Esophagus (tissue), 2 donors: ENCODE data around the gene EEFSEC. TPM values are rescaled to one million over a fixed set of nuclear protein-coding genes. Genes with fewer than 3 reads are reported as not detected.
A peak's percentile ranks its signal among the peaks of the same experiment; 100 is the strongest.

Experiments used
- H3K27ac ChIP-seq, 2 donors: one replicate each; pipeline ENCODE4 v1.5.1; 2013; ENCODE audit warnings: low read depth in 2 of 2, mild to moderate bottlenecking in 2 of 2, inconsistent platforms in 1 of 2, low read length in 1 of 2, moderate library complexity in 1 of 2
- H3K27me3 ChIP-seq, 2 donors: one replicate each; pipeline ENCODE4 v1.6.1; 2013; ENCODE audit warnings: low read length in 2 of 2, control low read depth in 1 of 2, mild to moderate bottlenecking in 1 of 2; ENCODE audit not compliant: insufficient read depth in 2 of 2, control insufficient read depth in 1 of 2
- H3K36me3 ChIP-seq, 2 donors: one replicate each; pipeline ENCODE4 v1.6.1; 2013; ENCODE audit warnings: low read length in 1 of 2; ENCODE audit not compliant: control insufficient read depth in 2 of 2, insufficient read depth in 2 of 2
- H3K4me1 ChIP-seq, 2 donors: one replicate each; pipeline ENCODE4 v1.6.1; 2013; ENCODE audit warnings: low read length in 1 of 2; ENCODE audit not compliant: control insufficient read depth in 2 of 2, insufficient read depth in 2 of 2
- H3K4me3 ChIP-seq, 2 donors: one replicate each; pipeline ENCODE4 v1.5.1; 2013; ENCODE audit warnings: low read length in 2 of 2, mild to moderate bottlenecking in 2 of 2, low read depth in 1 of 2, moderate library complexity in 1 of 2
- H3K9me3 ChIP-seq, 2 donors: one replicate each; pipeline ENCODE4 v1.6.1; 2013; ENCODE audit warnings: mild to moderate bottlenecking in 2 of 2, low read depth in 1 of 2, low read length in 1 of 2, moderate library complexity in 1 of 2; ENCODE audit not compliant: control insufficient read depth in 2 of 2, insufficient read depth in 1 of 2
- WGBS, 2 donors: extraction: QIAGEN DNeasy Blood & Tissue Kit; methylation state at CpG; one replicate each; pipeline ENCODE4 v1.1.7; 2013; 5-methylcytosine and 5-hydroxymethylcytosine counted together
- polyA plus RNA-seq, 2 donors: library from polyadenylated mRNA; stranded (reverse); fragments of 200-250 nt; gene quantifications; one replicate each; pipeline ENCODE4 v1.2.3, GENCODE V29; 2013
- donor health status: healthy with polysubstance abuse.
- donor health status: Bipolar disorder and iron deficiency.

EEFSEC gene
- polyA plus RNA-seq, 2 donors = 6.1 to 10.0 TPM

DNA sequence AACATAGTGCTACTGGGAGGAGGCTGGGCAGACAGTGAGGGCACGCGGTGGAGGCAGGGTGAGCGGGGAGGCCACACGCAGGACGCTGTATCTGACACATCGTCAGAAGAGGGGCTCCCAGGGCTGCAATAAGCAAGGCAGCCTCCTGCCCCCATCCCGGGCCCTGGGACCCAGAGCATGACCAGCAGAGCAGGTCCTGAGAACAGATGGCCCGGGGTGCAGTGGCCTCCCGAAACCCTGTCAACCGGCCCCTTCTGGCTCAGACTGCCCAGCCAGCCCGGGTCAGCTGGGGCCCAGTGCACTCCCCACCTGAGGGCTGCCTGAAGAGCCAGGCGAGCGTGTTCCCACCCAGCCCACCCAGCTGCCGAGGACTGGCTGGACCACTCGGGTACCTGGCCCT lies 276.0 kb downstream of the EEFSEC start:
- Histone ChIP-seq H3K27ac (no peak overlapping the region), H3K36me3 (no peaks in the 10 kb centered on the region), H3K4me1 (peaks cover 2% of the 10 kb centered on the region in 2 donors), H3K27me3 (peaks cover 0 to 19% of the 10 kb centered on the region in 2 donors), H3K9me3 (no peaks in the 10 kb centered on the region), H3K4me3 (no peak overlapping the region)
- WGBS, 2 donors = 89 to 91% methylated on average over 14 to 15 of the region's 15 CpGs

DNA sequence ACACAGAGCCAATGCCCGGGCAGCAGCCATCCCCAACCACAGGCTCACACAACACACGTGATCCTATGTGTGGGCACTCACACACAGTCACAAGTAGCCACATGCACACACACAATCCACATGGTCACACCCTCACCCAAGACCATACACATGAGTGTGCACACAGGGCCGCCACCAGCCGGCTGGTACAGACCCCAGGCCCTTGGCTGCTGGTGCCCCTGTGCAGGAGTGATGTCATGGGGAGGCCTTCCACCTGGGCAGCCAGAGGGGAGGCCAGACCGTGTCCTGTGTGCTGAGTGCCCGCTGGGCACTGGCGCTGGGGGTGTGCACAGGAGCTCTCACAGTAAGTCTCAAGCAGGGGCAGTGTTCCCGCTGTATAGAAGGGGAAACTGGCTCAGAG lies 276.5 kb downstream of the EEFSEC start:
- Histone ChIP-seq H3K27ac (no peak overlapping the region), H3K9me3 (no peaks in the 10 kb centered on the region), H3K4me3 (no peak overlapping the region), H3K27me3 (peaks cover 0 to 19% of the 10 kb centered on the region in 2 donors), H3K4me1 (peaks cover 2% of the 10 kb centered on the region in 2 donors), H3K36me3 (no peaks in the 10 kb centered on the region)
- 85 to 91% methylated on average over 8 of the region's 8 CpGs for WGBS, 2 donors

DNA sequence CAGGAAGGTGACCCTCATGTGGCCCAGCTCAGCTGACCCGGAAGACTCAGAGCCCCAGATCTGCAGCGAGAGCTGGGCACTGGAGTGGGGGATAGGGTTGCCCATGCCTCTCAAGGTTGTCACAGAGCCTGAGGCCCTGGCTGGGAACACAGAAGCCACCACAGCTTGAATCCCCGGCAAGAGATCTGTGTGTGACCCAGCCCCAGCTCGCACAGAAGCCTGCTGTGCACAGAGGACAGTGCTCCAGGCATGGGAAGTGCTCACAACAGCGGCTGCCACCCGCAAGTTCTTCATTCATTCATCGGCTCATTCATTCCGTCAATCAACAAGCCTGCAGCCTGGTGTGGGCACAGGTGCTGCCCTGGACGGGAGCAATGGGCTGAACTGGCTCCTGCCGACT lies 277.0 kb downstream of the EEFSEC start:
- Histone ChIP-seq H3K9me3 (no peaks in the 10 kb centered on the region), H3K36me3 (no peaks in the 10 kb centered on the region), H3K27me3 (peaks cover 0 to 19% of the 10 kb centered on the region in 2 donors), H3K27ac (no peak overlapping the region), H3K4me3 (no peak overlapping the region), H3K4me1 (peaks cover 2% of the 10 kb centered on the region in 2 donors)
- 70 to 78% methylated on average over 10 of the region's 10 CpGs for WGBS, 2 donors

DNA sequence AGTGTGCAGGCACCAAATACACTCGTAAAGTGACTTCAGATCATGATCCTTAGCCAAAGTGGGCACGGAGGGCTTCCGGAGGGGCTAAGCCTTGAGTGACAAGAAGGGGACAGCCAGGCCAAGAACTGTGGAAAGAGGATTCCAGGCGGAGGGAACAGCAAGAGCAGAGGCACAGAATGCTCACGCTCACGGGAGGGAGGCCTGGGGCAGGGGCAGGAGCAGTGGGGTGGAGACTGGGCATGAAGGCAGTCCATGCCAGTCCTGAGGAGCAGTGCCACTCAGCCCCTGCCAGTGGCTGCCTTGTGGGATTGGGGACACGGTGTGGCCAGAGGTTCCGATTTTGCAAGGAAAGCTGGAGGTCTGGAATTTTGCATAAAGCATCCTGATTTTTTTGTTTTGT lies 277.4 kb downstream of the EEFSEC start:
- 72 to 80% methylated on average over 8 of the region's 8 CpGs for WGBS, 2 donors
- peaks cover 2% of the 10 kb centered on the region in 2 donors for H3K4me1 ChIP-seq
- no peak overlapping the region for H3K27ac ChIP-seq
- H3K36me3 ChIP-seq = no peaks in the 10 kb centered on the region
- H3K4me3 ChIP-seq = no peak overlapping the region
- no peaks in the 10 kb centered on the region for H3K9me3 ChIP-seq
- H3K27me3 ChIP-seq = peaks cover 0 to 19% of the 10 kb centered on the region in 2 donors

DNA sequence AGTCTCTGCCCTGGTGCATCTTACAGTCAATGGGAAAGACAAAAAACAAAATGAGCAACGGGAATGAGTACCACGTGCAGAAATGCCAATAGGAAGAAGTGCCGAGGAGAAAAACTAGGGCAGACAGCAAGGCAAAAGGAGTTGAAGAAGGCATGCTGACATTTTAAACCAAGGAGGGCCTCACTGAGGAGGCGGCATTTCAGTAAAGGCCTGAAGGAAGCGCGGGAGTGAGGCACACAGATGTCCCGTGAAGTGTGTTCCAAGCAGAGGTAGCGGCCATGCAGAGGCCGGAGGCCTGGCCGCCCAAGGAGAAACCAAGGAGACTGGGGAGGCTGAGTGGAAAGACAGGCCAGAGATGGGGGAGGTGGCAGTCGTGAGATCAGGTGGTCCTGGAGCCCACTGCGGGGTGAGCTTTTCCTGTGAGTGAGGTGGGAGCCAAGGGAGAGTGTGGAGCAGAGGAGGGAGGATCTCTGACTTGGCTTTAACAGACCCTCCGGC lies 278.6 kb downstream of the EEFSEC start:
- Histone ChIP-seq H3K9me3 (no peaks in the 10 kb centered on the region), H3K27ac (no peak overlapping the region), H3K27me3 (peaks cover 0 to 19% of the 10 kb centered on the region in 2 donors), H3K36me3 (no peaks in the 10 kb centered on the region), H3K4me1 (peaks cover 0 to 2% of the 10 kb centered on the region in 2 donors), H3K4me3 (no peak overlapping the region)
- WGBS, 2 donors = 67 to 74% methylated on average over 13 of the region's 13 CpGs

DNA sequence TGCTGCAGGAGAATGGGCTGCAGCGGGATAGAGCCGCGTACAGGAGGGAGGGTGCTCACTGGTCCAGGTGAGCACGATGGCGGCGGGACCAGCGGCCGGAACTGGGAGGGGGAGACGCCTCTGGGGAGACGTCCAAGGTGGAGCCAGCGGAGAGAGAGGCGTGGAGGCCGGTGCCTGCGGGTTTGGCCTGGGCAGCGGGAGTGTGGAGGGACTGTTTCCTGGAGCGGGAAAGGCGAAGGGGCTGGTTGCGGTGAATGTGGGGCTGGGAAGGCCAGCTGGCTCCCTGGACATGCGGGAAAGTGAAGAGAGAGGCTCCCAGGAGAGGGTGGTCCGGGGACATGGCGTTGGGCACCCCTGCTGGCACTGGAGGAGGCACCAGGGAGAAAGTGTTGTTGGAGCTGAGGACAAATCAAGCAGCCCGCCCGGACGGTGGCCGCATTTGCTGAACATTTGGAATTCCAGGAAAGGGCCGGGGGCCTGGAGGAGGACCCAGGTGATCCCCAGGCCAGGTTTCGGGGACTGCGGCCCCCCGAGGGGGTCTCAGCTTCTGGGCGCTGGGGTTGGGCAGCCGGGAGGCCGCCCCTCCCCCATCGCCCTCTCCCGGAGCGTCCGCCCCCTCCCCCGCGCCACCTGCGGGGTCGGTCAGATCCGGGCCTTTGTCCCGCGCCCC lies 279.2 kb downstream of the EEFSEC start:
- Histone ChIP-seq H3K36me3 (no peaks in the 10 kb centered on the region), H3K27ac (no peak overlapping the region), H3K4me3 (peak overlapping the region in 1 of 2 donors; percentile 12), H3K4me1 (peaks cover 0 to 2% of the 10 kb centered on the region in 2 donors), H3K9me3 (no peaks in the 10 kb centered on the region), H3K27me3 (peaks cover 0 to 19% of the 10 kb centered on the region in 2 donors)
- 6 to 13% methylated on average over 36 to 43 of the region's 43 CpGs for WGBS, 2 donors

DNA sequence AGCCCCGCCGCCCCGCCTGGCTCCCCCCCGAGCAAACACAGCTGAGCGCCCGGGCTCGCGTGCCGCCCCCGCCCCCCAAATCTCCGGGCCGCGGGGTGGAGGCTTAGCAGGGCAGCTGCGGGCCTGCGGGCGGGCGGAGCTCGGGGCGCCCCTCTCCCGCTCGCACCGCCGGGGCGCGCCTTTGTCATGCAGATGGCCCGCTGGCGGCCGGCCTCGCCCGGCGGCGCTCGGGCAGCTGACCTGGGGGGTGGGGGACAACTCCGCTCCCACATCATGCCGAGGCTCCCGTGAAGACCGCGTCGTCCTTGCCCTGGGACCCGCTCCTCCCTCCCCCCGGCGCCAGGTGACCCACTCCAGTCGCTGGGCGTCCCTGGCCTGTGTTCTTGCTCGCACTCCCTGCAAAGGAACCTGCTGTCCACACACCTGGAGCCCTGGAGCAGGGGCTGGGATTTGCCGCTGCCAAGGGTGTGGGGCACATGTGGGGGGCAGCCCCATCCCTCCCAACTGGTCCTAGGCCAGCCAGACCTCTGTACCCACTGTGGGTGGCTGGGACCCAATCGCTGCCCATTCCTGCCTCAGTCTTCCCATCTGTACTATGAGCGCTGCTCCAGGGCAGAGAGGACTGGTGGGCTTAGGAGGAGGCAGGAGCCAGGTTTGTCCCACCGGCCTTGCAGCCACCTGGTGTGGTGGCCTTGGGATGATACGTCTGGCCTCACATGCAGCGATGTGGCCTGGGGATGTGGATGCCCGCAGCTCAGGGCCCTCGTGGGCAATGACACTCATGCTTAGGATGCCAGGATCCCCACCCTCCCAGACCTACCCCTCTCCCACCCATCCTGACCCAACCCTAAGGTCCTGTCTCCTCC lies 279.9 kb downstream of the EEFSEC start:
- peak overlapping the region in 1 of 2 donors; percentile 12 for H3K4me3 ChIP-seq

DNA sequence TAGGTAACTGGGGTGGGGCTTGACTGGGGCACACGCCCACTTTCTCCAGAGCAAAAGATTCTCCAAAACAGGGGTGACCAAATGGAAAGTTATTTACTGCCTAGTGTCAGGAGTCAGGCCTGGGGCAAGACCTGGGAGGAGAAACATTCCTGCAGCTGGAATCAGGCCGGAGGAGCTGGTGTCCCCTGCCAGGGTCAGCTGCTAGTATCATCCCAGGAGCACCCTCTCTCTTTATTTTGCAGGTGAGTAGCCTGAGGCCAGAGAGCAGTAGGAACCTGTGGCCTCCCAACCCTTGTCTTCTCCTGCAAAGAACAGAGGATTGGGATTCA lies 280.5 kb downstream of the EEFSEC start:
- Histone ChIP-seq H3K4me3 (no peak overlapping the region), H3K36me3 (no peaks in the 10 kb centered on the region), H3K4me1 (no peaks in the 10 kb centered on the region), H3K9me3 (no peaks in the 10 kb centered on the region), H3K27ac (no peak overlapping the region), H3K27me3 (peaks cover 0 to 19% of the 10 kb centered on the region in 2 donors)
- WGBS, 2 donors = 46 to 51% methylated on average over 2 of the region's 2 CpGs

More for the DNA sequence above, 279.9 kb downstream of the EEFSEC start:
- peaks cover 0 to 19% of the 10 kb centered on the region in 2 donors for H3K27me3 ChIP-seq
- WGBS, 2 donors = 15 to 17% methylated on average over 45 to 53 of the region's 53 CpGs
- H3K27ac ChIP-seq = no peak overlapping the region
- no peaks in the 10 kb centered on the region for H3K9me3 ChIP-seq
- no peaks in the 10 kb centered on the region for H3K36me3 ChIP-seq
- no peaks in the 10 kb centered on the region for H3K4me1 ChIP-seq

DNA sequence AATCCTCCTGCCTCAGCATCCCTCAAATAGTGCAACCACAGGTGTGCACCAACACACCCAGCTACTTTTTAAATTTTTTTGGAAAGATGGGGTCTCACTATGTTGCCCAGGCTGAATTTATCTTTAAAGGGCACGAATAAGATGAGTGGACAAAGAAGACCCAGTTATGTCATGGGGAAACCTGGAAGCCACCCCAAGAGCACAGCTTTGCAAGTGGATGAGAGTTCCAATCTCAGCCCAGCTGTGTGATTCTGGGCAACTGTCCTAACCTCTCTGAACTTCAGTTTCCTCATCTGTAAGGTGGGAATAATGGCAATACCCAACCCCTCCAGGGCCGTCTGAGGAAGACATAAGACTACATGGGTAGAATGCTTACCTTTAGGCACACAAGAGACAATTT lies 281.2 kb downstream of the EEFSEC start:
- Histone ChIP-seq H3K27ac (no peak overlapping the region), H3K36me3 (no peaks in the 10 kb centered on the region), H3K27me3 (peaks cover 0 to 19% of the 10 kb centered on the region in 2 donors), H3K4me3 (no peak overlapping the region), H3K4me1 (no peaks in the 10 kb centered on the region), H3K9me3 (no peaks in the 10 kb centered on the region)
- 79 to 80% methylated on average over 2 of the region's 2 CpGs for WGBS, 2 donors
